ENCODE results near the gene SLC31A1. TPM values are rescaled to one million over a fixed set of nuclear protein-coding genes. Genes with fewer than 3 reads are reported as not detected.

The SLC31A1 gene
- total and polyA plus RNA-seq, 12 donors: 10.2 to 105 (median 28.4) TPM

DNA sequence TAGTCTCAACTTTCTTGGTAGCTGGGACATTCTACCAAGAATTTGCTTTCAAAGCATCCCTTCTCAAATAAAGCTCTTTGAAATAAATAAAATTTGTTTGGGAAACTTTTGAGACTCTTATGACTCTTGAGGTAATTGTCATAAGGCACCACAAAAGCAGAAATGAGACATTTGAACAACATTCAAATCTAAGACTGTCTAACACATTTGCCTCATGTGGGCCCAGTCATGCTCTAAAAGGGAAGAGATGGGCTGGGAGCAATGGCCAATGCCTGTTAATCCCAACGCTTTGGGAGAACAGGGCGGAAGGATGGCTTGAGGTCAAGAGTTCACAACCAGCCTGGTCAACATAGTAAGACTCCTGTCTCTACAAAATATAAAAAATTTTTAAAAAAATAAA, 44.1 kb upstream of the SLC31A1 start:
- WGBS, 4 donors: 91 to 92% (median 92%) methylated on average over 2 of the region's 2 CpGs
- no peak for TF ChIP-seq POLR2A (IDR thresholded peaks at IDR 0.05)
- TF ChIP-seq, protein P1, sequence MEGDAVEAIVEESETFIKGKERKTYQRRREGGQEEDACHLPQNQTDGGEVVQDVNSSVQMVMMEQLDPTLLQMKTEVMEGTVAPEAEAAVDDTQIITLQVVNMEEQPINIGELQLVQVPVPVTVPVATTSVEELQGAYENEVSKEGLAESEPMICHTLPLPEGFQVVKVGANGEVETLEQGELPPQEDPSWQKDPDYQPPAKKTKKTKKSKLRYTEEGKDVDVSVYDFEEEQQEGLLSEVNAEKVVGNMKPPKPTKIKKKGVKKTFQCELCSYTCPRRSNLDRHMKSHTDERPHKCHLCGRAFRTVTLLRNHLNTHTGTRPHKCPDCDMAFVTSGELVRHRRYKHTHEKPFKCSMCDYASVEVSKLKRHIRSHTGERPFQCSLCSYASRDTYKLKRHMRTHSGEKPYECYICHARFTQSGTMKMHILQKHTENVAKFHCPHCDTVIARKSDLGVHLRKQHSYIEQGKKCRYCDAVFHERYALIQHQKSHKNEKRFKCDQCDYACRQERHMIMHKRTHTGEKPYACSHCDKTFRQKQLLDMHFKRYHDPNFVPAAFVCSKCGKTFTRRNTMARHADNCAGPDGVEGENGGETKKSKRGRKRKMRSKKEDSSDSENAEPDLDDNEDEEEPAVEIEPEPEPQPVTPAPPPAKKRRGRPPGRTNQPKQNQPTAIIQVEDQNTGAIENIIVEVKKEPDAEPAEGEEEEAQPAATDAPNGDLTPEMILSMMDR (IDR thresholded peaks at IDR 0.05): no peak
- Histone ChIP-seq H3K27ac (no peak overlapping the region), H3K4me1 (replicated peaks in 1 of 2) (no peaks in the 10 kb centered on the region), H3K4me3 (no peak overlapping the region), H3K27me3 (no peaks in the 10 kb centered on the region), H3K36me3 (replicated peaks in 1 of 2) (peaks cover 0 to 82% of the 10 kb centered on the region in 2 donors), H3K9me3 (replicated peaks in 1 of 3) (no peaks in the 10 kb centered on the region)
- DNase-seq: no peak
- intact Hi-C loops (cut with DNase I): no loop called here

DNA sequence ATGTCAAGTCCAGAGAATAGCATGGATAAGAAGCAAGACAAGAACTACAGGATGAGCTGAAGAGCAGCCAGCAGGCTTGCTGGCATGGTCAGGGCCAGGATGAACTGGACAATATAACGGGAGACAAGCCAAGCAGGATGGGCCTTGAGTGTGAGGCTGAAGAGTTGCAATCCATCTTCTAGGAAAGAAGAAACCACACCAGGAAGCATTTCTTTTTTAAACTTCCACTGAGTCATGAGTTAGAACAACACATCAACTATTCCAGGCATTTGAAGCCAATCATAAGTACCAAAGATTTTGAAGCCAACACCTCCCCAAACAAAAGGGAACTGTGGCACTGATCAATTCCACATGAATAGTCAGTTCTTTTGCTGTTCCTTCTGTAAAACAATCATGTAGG, 43.3 kb upstream of the SLC31A1 start:
- H3K27me3 ChIP-seq: no peaks in the 10 kb centered on the region
- no peak for DNase-seq
- 38 to 92% (median 88%) methylated on average over 1 of the region's 1 CpG for WGBS, 4 donors
- TF ChIP-seq, protein P1 (IDR thresholded peaks at IDR 0.05): no peak
- TF ChIP-seq POLR2A (IDR thresholded peaks at IDR 0.05): no peak
- H3K9me3 ChIP-seq (replicated peaks in 1 of 3): no peaks in the 10 kb centered on the region
- intact Hi-C loops (cut with DNase I): no loop called here
- H3K4me1 ChIP-seq (replicated peaks in 1 of 2): no peaks in the 10 kb centered on the region
- H3K36me3 ChIP-seq (replicated peaks in 1 of 2): peaks cover 0 to 82% of the 10 kb centered on the region in 2 donors
- no peak overlapping the region for H3K27ac ChIP-seq
- no peak overlapping the region for H3K4me3 ChIP-seq

DNA sequence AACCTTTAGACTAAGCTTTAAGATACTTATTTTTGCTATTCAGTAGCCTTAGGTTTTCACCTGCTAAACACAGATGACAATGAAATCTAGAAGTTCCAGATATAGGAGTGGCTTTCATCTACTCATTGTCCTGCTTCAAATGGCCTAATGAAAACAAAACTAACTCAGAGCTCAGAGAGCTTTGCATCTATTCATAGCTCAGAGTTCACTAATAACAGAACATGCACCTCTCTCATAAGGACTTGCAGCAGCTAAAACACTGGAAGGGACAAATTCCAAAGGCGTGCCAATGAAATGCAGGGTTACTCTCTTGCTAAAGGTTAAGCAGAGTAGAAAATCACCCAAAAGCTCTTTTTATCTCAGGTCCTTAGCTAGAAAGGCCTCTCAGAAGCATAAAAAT, 41.5 kb upstream of the SLC31A1 start:
- H3K9me3 ChIP-seq (replicated peaks in 1 of 3): no peaks in the 10 kb centered on the region
- H3K27me3 ChIP-seq: no peaks in the 10 kb centered on the region
- 71 to 95% (median 91%) methylated on average over 1 of the region's 1 CpG for WGBS, 4 donors
- H3K36me3 ChIP-seq (replicated peaks in 1 of 2): peaks cover 0 to 85% of the 10 kb centered on the region in 2 donors
- no peak overlapping the region for H3K27ac ChIP-seq
- H3K4me3 ChIP-seq: no peak overlapping the region
- H3K4me1 ChIP-seq (replicated peaks in 1 of 2): no peaks in the 10 kb centered on the region
- intact Hi-C loops (cut with DNase I): no loop called here
- TF ChIP-seq POLR2A (IDR thresholded peaks at IDR 0.05): no peak
- TF ChIP-seq, protein P1 (IDR thresholded peaks at IDR 0.05): no peak
- DNase-seq: no peak

DNA sequence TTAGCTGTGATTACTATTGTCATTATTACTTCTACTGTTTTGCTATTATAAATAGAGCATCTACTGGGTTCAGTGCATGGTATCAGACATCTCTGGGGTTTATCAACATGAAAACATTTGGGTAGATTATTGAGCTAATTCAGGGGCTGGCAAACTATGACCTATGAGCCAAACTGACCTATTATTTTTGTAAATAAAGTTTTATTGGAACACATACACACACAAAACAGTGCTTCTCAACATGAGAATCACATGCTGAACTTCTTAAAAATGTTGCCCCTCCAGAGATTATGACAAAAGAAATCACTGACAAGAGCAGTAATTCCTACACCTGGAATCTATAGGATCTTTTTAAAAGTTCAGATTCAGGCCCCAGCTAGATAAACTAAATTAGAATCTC, 40.2 kb upstream of the SLC31A1 start:
- no peak for DNase-seq
- H3K9me3 ChIP-seq (replicated peaks in 1 of 3): no peaks in the 10 kb centered on the region
- no peak for TF ChIP-seq POLR2A (IDR thresholded peaks at IDR 0.05)
- H3K4me1 ChIP-seq (replicated peaks in 1 of 2): no peaks in the 10 kb centered on the region
- H3K27ac ChIP-seq: no peak overlapping the region
- H3K4me3 ChIP-seq: no peak overlapping the region
- no peaks in the 10 kb centered on the region for H3K27me3 ChIP-seq
- H3K36me3 ChIP-seq (replicated peaks in 1 of 2): peaks cover 0 to 89% of the 10 kb centered on the region in 2 donors
- intact Hi-C loops (cut with DNase I): no loop called here

DNA sequence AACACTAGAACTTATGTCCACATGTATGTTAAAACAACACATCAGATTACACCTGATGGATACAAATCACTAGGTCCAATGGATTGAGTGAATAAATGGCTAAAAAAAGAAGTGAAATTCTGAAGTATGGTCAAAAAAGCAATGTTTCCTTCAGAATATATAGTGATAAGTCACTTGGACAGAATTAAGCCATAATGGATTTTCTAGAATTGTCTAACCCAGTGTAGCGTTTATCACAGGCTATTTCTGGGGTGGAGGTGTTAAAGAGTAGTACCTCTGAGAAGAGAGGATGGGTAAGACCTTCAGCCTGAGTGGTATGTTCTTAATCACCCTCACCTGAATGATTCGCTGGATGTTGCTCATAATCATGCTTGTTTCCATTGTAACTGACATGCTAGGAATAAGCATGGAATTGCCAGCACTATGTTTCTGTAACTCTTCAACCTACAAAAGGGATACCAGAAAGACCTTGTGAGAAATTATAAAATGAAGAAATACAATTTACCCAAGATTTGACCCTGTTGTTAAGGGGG, 37.3 kb upstream of the SLC31A1 start:
- H3K27me3 ChIP-seq: no peaks in the 10 kb centered on the region
- peaks cover 0 to 85% of the 10 kb centered on the region in 2 donors for H3K36me3 ChIP-seq (replicated peaks in 1 of 2)
- no peaks in the 10 kb centered on the region for H3K9me3 ChIP-seq (replicated peaks in 1 of 3)
- H3K4me1 ChIP-seq (replicated peaks in 1 of 2): peaks cover 0 to 10% of the 10 kb centered on the region in 2 donors
- intact Hi-C loops (cut with DNase I): no loop called here
- DNase-seq: no peak
- no peak for TF ChIP-seq POLR2A (IDR thresholded peaks at IDR 0.05)
- TF ChIP-seq, protein P1 (IDR thresholded peaks at IDR 0.05): no peak
- H3K27ac ChIP-seq: no peak overlapping the region
- no peak overlapping the region for H3K4me3 ChIP-seq
- WGBS, 4 donors: 96 to 100% (median 98%) methylated on average over 2 of the region's 2 CpGs

Data from adrenal gland (tissue), 12 donors.